ENCODE results near the gene HCAR2. TPM values are rescaled to one million over a fixed set of nuclear protein-coding genes. Genes with fewer than 3 reads are reported as not detected.
"Not testable (repeated sequence)": the region's sequence is repeated elsewhere in the genome, so short reads cannot be mapped to it uniquely, and the experiment has no call there.

Gene HCAR2
- total and polyA plus RNA-seq, 4 donors: 0.29 to 0.51 TPM; not detected in 2

DNA sequence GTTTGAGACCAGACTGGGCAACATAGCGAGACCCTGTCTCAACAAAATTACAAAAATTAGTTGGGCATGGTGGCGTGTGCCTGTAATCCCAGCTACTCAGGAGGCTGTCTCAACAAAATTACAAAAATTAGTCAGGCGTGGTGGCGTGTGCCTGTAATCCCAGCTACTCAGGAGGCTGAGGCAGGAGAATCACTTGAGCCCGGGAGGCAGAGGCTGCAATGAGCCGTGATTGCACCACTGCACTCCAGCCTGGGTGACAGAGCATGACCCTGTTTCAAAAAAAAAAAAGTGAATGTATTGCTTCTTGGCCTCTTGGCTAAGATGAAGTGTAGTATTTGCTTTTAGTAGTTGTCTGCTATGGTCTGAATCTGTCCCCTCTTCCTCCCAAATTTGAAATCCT lies 22.2 kb downstream of the HCAR2 start:
- H3K27me3 ChIP-seq (ENCODE audit: control insufficient read depth in 1 of 2, insufficient read depth in 2 of 2, low read length in 1 of 2); ATAC-seq (ENCODE audit: low FRiP score); H3K4me1 ChIP-seq (ENCODE audit: control insufficient read depth in 1 of 2, insufficient read depth in 2 of 2, low read length in 2 of 2); H3K9me3 ChIP-seq (ENCODE audit: control insufficient read depth, low read length); H3K36me3 ChIP-seq (ENCODE audit: control insufficient read depth in 1 of 2, insufficient read depth in 2 of 2, low read length in 1 of 2); H3K27ac ChIP-seq (ENCODE audit: low read depth in 1 of 2, low read length in 2 of 2); intact Hi-C loops (cut with DNase I); DNase-seq; H3K4me3 ChIP-seq (ENCODE audit: low read length in 2 of 2): not testable (repeated sequence)
- 88 to 92% methylated on average over 6 of the region's 6 CpGs for WGBS, 2 donors

GRCh38 chr12:122676781-122677180 lies 26.4 kb downstream of the HCAR2 start:
- DNase-seq; H3K9me3 ChIP-seq (ENCODE audit: control insufficient read depth, low read length); H3K27ac ChIP-seq (ENCODE audit: low read depth in 1 of 2, low read length in 2 of 2); ATAC-seq (ENCODE audit: low FRiP score); intact Hi-C loops (cut with DNase I); H3K27me3 ChIP-seq (ENCODE audit: control insufficient read depth in 1 of 2, insufficient read depth in 2 of 2, low read length in 1 of 2); H3K36me3 ChIP-seq (ENCODE audit: control insufficient read depth in 1 of 2, insufficient read depth in 2 of 2, low read length in 1 of 2); H3K4me1 ChIP-seq (ENCODE audit: control insufficient read depth in 1 of 2, insufficient read depth in 2 of 2, low read length in 2 of 2); H3K4me3 ChIP-seq (ENCODE audit: low read length in 2 of 2): not testable (repeated sequence)
- 94 to 95% methylated on average over 29 to 32 of the region's 32 CpGs for WGBS, 2 donors

GRCh38 chr12:122676015-122676414 lies 27.1 kb downstream of the HCAR2 start:
- H3K4me1 ChIP-seq (ENCODE audit: control insufficient read depth in 1 of 2, insufficient read depth in 2 of 2, low read length in 2 of 2); intact Hi-C loops (cut with DNase I); H3K27ac ChIP-seq (ENCODE audit: low read depth in 1 of 2, low read length in 2 of 2); H3K36me3 ChIP-seq (ENCODE audit: control insufficient read depth in 1 of 2, insufficient read depth in 2 of 2, low read length in 1 of 2); H3K4me3 ChIP-seq (ENCODE audit: low read length in 2 of 2); ATAC-seq (ENCODE audit: low FRiP score); DNase-seq; H3K9me3 ChIP-seq (ENCODE audit: control insufficient read depth, low read length); H3K27me3 ChIP-seq (ENCODE audit: control insufficient read depth in 1 of 2, insufficient read depth in 2 of 2, low read length in 1 of 2): not testable (repeated sequence)
- 86 to 95% methylated on average over 8 of the region's 8 CpGs for WGBS, 2 donors

GRCh38 chr12:122672515-122672914 lies 30.6 kb downstream of the HCAR2 start:
- intact Hi-C loops (cut with DNase I): no loop called here
- no peaks in the 10 kb centered on the region for H3K27me3 ChIP-seq (ENCODE audit: control insufficient read depth in 1 of 2, insufficient read depth in 2 of 2, low read length in 1 of 2)

GRCh38 chr12:122669397-122670070 lies 33.6 kb downstream of the HCAR2 start:
- H3K27ac ChIP-seq (ENCODE audit: low read depth in 1 of 2, low read length in 2 of 2): no peak overlapping the region
- no peak for ATAC-seq (ENCODE audit: low FRiP score)
- H3K4me3 ChIP-seq (ENCODE audit: low read length in 2 of 2): no peak overlapping the region
- no peaks in the 10 kb centered on the region for H3K36me3 ChIP-seq (ENCODE audit: control insufficient read depth in 1 of 2, insufficient read depth in 2 of 2, low read length in 1 of 2)
- H3K4me1 ChIP-seq (ENCODE audit: control insufficient read depth in 1 of 2, insufficient read depth in 2 of 2, low read length in 2 of 2): no peaks in the 10 kb centered on the region
- intact Hi-C loops (cut with DNase I): no loop called here
- no peaks in the 10 kb centered on the region for H3K9me3 ChIP-seq (ENCODE audit: control insufficient read depth, low read length)
- WGBS, 2 donors: 56 to 62% methylated on average over 5 of the region's 5 CpGs
- H3K27me3 ChIP-seq (ENCODE audit: control insufficient read depth in 1 of 2, insufficient read depth in 2 of 2, low read length in 1 of 2): no peaks in the 10 kb centered on the region
- DNase-seq: no peak

More at GRCh38 chr12:122672515-122672914, 30.6 kb downstream of the HCAR2 start:
- ATAC-seq (ENCODE audit: low FRiP score) (no peak), DNase-seq (no peak)
- 59 to 72% methylated on average over 2 of the region's 2 CpGs for WGBS, 2 donors
- Histone ChIP-seq H3K27ac (ENCODE audit: low read depth in 1 of 2, low read length in 2 of 2) (no peak overlapping the region), H3K4me1 (ENCODE audit: control insufficient read depth in 1 of 2, insufficient read depth in 2 of 2, low read length in 2 of 2) (no peaks in the 10 kb centered on the region), H3K36me3 (ENCODE audit: control insufficient read depth in 1 of 2, insufficient read depth in 2 of 2, low read length in 1 of 2) (no peaks in the 10 kb centered on the region), H3K4me3 (ENCODE audit: low read length in 2 of 2) (no peak overlapping the region), H3K9me3 (ENCODE audit: control insufficient read depth, low read length) (no peaks in the 10 kb centered on the region)

- WGBS, 2 donors: 84 to 88% methylated on average over 2 of the region's 2 CpGs
- DNase-seq: no peak
- no peaks in the 10 kb centered on the region for H3K27me3 ChIP-seq (ENCODE audit: control insufficient read depth in 1 of 2, insufficient read depth in 2 of 2, low read length in 1 of 2)
- intact Hi-C loops (cut with DNase I): no loop called here
- H3K36me3 ChIP-seq (ENCODE audit: control insufficient read depth in 1 of 2, insufficient read depth in 2 of 2, low read length in 1 of 2): no peaks in the 10 kb centered on the region
- ATAC-seq (ENCODE audit: low FRiP score): no peak
- H3K27ac ChIP-seq (ENCODE audit: low read depth in 1 of 2, low read length in 2 of 2): no peak overlapping the region
- H3K9me3 ChIP-seq (ENCODE audit: control insufficient read depth, low read length): no peaks in the 10 kb centered on the region
- H3K4me3 ChIP-seq (ENCODE audit: low read length in 2 of 2): no peak overlapping the region
- H3K4me1 ChIP-seq (ENCODE audit: control insufficient read depth in 1 of 2, insufficient read depth in 2 of 2, low read length in 2 of 2): no peaks in the 10 kb centered on the region
These were observed 34.9 kb downstream of the HCAR2 start for GRCh38 chr12:122668268-122668667.

DNA sequence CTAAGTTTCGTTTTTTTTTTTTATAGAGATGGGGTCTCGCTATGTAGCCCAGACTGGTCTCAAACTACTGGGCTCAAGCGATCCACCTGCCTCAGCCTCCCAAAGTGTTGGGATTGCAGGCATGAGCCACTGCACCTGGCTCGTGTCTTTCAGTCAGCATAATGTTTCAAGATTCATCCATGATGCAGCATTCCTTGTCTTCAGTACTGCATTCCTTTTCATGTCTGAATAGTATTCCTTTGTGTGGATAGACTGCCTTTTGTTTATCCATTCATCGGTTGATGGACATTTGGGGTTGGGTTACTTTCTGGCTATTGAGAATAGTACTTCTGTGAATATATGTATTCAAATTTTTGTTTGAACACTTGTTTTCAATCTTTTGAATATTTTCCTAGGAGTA lies 37.4 kb downstream of the HCAR2 start:
- no peak for ATAC-seq (ENCODE audit: low FRiP score)
- intact Hi-C loops (cut with DNase I): no loop called here
- no peaks in the 10 kb centered on the region for H3K27me3 ChIP-seq (ENCODE audit: control insufficient read depth in 1 of 2, insufficient read depth in 2 of 2, low read length in 1 of 2)

GRCh38 chr12:122665349-122665748 lies 37.8 kb downstream of the HCAR2 start:
- WGBS, 2 donors: 84 to 88% methylated on average over 8 of the region's 8 CpGs
- H3K9me3 ChIP-seq (ENCODE audit: control insufficient read depth, low read length): no peaks in the 10 kb centered on the region
- no peaks in the 10 kb centered on the region for H3K36me3 ChIP-seq (ENCODE audit: control insufficient read depth in 1 of 2, insufficient read depth in 2 of 2, low read length in 1 of 2)
- H3K27ac ChIP-seq (ENCODE audit: low read depth in 1 of 2, low read length in 2 of 2): no peak overlapping the region
- H3K4me3 ChIP-seq (ENCODE audit: low read length in 2 of 2): no peak overlapping the region
- DNase-seq (no peak), ATAC-seq (ENCODE audit: low FRiP score) (no peak)
- intact Hi-C loops (cut with DNase I): no loop called here
- no peaks in the 10 kb centered on the region for H3K4me1 ChIP-seq (ENCODE audit: control insufficient read depth in 1 of 2, insufficient read depth in 2 of 2, low read length in 2 of 2)
- no peaks in the 10 kb centered on the region for H3K27me3 ChIP-seq (ENCODE audit: control insufficient read depth in 1 of 2, insufficient read depth in 2 of 2, low read length in 1 of 2)

More for the DNA sequence above, 37.4 kb downstream of the HCAR2 start:
- DNase-seq: no peak
- H3K9me3 ChIP-seq (ENCODE audit: control insufficient read depth, low read length): no peaks in the 10 kb centered on the region
- H3K36me3 ChIP-seq (ENCODE audit: control insufficient read depth in 1 of 2, insufficient read depth in 2 of 2, low read length in 1 of 2): no peaks in the 10 kb centered on the region
- 90 to 94% methylated on average over 5 of the region's 5 CpGs for WGBS, 2 donors
- no peak overlapping the region for H3K4me3 ChIP-seq (ENCODE audit: low read length in 2 of 2)
- H3K4me1 ChIP-seq (ENCODE audit: control insufficient read depth in 1 of 2, insufficient read depth in 2 of 2, low read length in 2 of 2): no peaks in the 10 kb centered on the region
- no peak overlapping the region for H3K27ac ChIP-seq (ENCODE audit: low read depth in 1 of 2, low read length in 2 of 2)

- no peak for DNase-seq
- intact Hi-C loops (cut with DNase I): no loop called here
These were observed 41.2 kb downstream of the HCAR2 start for GRCh38 chr12:122661938-122662337.

More at GRCh38 chr12:122661938-122662337, 41.2 kb downstream of the HCAR2 start:
- WGBS, 2 donors: 89 to 90% methylated on average over 3 of the region's 3 CpGs
- no peak overlapping the region for H3K4me3 ChIP-seq (ENCODE audit: low read length in 2 of 2)
- ATAC-seq (ENCODE audit: low FRiP score): no peak
- H3K4me1 ChIP-seq (ENCODE audit: control insufficient read depth in 1 of 2, insufficient read depth in 2 of 2, low read length in 2 of 2): no peaks in the 10 kb centered on the region
- H3K9me3 ChIP-seq (ENCODE audit: control insufficient read depth, low read length): no peaks in the 10 kb centered on the region
- H3K27ac ChIP-seq (ENCODE audit: low read depth in 1 of 2, low read length in 2 of 2): no peak overlapping the region
- H3K36me3 ChIP-seq (ENCODE audit: control insufficient read depth in 1 of 2, insufficient read depth in 2 of 2, low read length in 1 of 2): no peaks in the 10 kb centered on the region
- no peaks in the 10 kb centered on the region for H3K27me3 ChIP-seq (ENCODE audit: control insufficient read depth in 1 of 2, insufficient read depth in 2 of 2, low read length in 1 of 2)

Measured in aorta (tissue), 5 donors.